Measurements from ENCODE around the gene IL20.

IL20 gene

GRCh38 chr1:206918076-206918475 lies 52.7 kb downstream of the IL20 start:
- no peaks in the 10 kb centered on the region for H3K36me3 ChIP-seq (replicated peaks; ENCODE audit: low read depth, low read length)
- H3K9me3 ChIP-seq (ENCODE audit: insufficient read depth, low read length): no peaks in the 10 kb centered on the region
- no peak overlapping the region for H3K4me3 ChIP-seq (ENCODE audit: low read length)
- H3K4me1 ChIP-seq (ENCODE audit: low read length): peaks cover 29% of the 10 kb centered on the region
- H3K79me2 ChIP-seq (ENCODE audit: low read length): peaks cover 6% of the 10 kb centered on the region; the same call in 1 of the 2 replicates
- TF ChIP-seq CTCF (IDR thresholded peaks at IDR 0.05; ENCODE audit: low read depth, low read length) (no peak), EZH2phosphoT487 (IDR thresholded peaks at IDR 0.05; ENCODE audit: low read depth) (no peak)
- no peaks in the 10 kb centered on the region for H4K20me1 ChIP-seq (ENCODE audit: insufficient read depth, low read length)
- H2AFZ ChIP-seq (ENCODE audit: low read depth, low read length): no peak overlapping the region
- H3K4me2 ChIP-seq (ENCODE audit: low read length): no peak overlapping the region
- H3K27ac ChIP-seq (ENCODE audit: low read length): no peak overlapping the region
- H3K9ac ChIP-seq (ENCODE audit: low read length): no peak overlapping the region
- no peaks in the 10 kb centered on the region for H3K27me3 ChIP-seq (ENCODE audit: low read depth, low read length)
